RKO (cell line): ENCODE data around the gene MAD1L1.

Source experiments
- DNase-seq: peaks from one replicate; pipeline ENCODE4 v3.0.0-alpha.2; 2016; ENCODE audit warnings: low spot score

Gene MAD1L1

DNA sequence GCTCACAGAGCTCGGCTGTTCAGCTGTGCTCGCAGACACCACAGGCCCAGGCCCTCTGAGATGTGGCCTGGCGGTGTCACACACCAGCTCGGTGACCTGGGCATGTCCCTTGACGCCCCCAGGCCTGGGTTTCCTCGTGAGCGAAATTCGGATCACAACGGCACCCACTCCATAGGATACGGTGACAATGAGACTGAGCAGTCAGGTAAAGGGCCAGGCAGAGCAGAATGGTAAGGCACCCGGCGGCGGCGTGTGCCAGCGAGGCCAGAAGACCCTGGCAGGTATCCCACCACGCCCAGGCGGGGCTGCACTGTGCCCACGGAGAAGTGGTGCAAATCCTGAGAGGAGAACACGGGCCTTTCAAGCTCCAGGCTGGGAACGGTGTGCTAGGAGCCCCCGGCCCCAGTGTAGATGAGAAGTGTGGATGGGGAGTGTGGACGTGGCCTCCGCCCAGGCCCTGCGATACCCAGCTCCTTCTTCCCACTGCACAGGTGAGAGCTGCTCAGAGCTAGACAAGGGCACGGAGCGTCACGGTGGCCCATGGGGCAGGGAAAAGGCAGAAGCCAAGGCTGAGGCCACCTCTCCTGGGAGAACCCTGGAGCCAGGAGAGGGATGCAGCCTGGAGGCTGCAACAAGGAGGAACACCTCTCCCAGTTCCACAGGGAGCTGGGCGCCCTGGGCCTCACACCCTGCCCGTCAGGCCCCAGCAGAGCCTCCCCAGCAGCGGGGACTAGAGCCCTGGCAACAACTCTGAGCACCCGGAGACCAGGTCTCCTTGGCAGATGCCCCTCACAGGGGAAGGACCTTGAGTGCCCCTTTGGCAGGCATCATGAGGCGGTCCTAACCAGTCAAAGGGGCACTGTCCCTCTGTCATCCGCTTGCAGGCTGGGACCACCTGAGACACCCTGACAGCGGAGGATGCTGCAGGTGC lies 219.1 kb downstream of the MAD1L1 start:
- no peak for DNase-seq

- no peak for DNase-seq
Measured at GRCh38 chr7:2012981-2013380, 219.8 kb downstream of the MAD1L1 start.

DNA sequence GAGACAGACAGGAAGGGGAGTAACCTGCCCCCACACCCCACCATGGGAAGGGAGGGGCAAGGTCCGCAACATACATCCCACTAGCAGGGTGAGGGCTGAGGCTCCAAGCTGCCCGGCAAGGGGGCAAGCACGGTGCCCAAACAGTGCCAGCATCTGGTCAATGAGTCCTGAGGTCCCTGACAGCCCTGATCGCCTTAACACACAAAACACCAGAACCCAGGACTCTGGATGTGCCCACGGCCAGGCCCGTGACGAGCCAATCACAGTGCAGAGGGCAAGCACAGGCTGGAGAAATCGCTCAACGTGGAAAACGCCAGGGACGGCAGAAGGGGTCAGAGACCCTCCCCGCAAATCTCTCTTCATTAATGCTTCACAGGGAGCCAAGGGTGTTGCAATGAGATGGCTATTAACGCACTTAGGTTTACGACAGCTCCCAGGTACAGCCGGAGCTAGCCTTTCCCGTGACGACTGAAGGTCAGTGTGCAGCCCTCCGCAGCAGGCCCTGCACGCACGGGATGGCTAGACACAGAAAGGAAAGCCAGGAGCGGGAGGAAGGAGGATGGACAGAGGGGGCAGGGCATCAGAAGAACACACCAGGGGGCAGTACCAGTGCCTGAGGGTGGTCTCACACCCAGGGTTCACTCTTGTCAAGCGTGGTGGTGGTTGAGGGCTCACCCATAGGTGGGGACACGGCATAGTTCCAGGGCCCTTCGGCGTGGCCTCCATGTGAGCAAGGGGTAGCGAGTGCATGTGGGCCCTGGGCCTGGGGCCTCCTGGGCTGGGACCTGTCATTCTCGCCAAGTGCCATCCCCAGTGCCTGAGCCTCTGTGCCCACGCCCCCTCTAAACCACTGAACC lies 220.5 kb downstream of the MAD1L1 start:
- DNase-seq: no peak

DNA sequence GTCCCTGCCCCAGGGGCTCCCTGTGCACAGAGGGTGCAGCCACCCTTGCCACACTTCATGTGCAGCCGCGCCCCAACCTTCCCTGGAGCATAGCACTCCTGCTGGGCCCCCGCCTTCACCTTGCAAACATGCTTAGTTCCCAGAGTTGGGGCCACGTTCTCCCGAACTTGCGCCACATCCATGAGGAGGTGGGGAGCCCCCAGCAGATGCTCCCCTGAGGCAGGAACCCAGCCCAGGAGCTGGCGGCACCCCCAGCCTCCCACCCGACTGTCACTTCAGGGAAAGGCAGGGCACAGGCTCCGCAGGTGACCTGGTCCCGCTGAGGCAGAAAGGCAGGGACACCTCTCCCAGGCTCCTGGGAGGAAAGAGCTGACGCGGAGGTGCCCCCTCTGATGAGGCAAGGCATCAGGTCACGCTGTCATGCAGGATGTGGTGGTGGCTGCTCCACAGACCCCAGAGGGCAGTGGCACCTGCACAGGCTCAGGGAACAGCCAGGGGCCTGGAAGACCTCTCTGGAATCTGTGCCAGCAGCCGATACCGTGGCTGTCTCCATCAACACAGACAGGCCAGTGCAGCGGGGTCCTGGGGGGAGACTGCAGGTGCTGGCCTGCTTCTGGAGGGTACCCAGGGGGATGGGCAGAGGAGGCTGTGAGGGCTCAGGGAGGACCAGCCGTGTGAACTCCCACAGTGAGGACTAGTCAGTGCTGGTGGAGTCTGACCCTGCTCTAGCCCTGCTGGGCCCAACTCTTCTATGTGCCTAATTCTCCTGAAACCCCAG lies 221.3 kb downstream of the MAD1L1 start:
- DNase-seq: no peak

DNA sequence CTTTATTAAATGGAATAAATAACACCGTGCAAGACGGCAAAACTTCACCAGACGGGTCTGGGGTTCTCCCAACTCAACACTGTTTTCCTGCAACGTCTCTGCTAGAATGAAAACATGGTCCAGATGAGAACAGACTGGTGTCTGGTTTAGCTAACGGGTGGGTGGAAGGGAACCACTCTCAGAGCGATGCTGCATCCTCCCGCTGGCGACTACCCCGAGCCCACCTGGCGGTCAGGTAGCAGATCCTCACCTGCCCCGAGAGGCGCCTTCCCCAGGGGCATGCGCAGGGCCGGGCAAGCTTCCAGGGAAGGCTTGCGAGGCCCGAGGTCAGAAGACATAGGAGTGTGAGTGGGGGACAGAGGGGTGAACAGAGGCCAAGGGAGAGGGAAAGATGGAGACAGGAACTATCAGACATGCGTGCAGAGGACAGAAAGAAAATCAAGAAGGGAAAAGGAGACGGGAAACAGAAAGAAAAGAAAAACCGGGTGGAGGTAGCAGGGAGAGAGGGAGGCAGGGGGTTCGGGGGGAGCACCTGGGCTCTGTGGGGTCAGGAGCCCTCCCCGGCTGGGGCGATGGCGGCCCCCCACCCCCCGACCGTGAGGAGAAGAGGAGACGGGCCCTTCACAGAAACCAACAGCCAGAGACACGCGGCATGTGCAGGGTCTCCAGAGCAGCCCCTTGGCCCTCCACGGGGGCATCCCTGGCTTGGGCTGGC lies 222.0 kb downstream of the MAD1L1 start:
- no peak for DNase-seq

DNA sequence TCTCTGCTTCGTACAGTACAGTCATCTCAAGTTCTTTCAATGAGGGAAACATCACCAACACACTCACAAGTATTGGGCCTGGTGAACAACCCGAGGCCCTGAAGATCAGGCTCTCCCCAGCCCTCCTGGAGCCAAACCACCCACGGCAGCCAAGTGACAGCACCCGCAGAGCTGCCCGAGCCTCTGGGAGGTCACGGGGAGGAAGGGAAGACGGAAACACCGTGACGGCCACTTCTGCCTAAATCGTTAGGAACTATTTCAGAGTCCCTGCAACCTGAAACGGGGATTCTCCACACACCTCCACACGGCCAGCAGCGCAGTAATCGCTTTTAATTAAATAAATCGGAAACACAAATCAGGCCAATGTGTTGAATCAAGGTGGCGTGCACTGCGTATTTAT lies 222.6 kb downstream of the MAD1L1 start:
- DNase-seq: no peak

DNA sequence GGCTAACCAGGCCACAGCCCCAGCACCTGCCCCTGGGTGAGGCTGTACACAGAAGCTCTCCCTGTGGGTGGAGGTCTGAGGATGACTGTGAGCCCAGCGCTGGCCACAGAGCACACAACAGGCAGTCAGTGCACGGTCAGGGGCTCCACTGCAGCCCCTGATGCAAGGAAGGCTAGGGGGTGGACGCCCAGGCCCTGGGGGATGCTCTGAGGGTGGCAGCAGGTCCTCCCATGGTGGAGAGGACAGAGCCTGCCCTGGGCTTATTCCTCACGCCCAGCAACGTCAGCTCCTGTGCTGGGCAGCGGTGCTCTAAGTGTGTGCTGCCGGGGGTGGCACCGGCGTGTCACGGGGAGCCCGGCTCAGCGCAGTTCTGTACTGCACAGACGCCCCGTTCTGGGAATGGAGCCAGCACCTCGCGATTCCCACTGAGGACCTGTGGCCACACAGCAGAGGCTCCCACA lies 223.2 kb downstream of the MAD1L1 start:
- DNase-seq: no peak

DNA sequence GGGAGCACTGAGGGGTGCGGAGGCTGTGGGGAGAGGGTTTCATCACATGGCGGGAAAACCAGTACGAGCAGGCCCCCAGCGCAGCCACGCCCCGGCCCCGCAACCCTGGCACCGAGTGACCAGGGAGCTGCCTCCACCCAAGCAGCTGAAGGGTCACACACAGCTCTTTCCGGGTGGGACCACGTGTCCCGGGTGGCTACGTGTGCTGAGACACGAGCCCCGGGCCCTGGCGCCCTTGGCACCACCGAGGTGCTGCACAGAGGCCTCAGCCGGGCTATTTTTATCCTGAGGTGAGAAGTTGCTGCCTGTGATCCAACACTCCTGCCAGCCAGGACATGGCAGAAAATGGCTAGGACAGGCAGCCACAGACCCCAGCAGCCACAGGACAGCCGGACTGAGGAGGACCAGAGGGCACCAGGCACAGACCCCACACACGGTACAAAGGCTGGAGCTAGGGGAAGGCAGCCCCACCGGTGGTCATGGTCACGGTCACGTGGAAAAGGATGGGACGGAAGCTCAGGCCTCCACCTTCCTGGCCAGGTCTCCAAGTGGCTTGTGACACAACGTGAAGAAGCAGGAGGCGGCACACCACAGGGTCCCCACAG lies 223.7 kb downstream of the MAD1L1 start:
- no peak for DNase-seq

DNA sequence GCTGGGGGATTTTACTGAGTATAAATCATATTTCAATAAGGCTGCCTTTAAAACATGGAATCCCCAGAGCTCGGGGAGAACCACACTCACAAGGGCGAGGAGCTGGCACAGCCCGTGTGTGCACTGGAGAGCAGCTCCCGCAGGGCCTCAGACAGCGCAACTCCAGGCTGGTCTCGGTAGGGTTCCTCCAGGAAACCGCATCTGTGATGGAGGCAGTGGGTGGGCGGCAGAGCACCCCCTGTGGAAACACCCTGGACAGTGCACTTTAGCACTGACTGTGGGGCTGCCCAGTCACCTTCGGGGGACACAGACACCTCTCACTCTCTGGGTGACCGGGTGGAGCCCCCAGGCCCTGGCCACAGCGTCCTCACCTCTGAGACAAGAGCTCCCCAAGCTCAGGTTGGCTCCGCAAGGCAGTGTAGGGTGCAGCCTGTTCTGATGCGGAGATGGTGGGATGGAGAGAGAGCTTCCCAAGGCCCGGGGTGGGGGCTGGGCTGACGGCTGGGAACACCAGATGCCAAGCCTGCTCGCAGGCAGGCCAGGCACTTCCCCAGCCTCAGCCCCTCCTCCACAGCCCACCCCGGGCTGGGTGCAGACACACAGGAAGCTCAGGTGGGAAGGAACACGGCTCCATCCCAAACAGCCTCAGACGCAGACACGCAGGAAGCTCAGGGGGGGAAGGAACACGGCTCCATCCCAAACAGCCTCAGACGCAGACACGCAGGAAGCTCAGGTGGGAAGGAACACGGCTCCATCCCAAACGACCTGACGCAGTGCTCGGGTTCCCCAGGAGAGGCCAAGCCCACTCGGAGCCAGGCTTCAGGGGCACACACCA lies 224.4 kb downstream of the MAD1L1 start:
- DNase-seq: no peak

- DNase-seq: no peak
Measured at GRCh38 chr7:2007551-2007950, 225.2 kb downstream of the MAD1L1 start.

- DNase-seq: no peak
Measured at GRCh38 chr7:2006921-2007381, 225.8 kb downstream of the MAD1L1 start.

DNA sequence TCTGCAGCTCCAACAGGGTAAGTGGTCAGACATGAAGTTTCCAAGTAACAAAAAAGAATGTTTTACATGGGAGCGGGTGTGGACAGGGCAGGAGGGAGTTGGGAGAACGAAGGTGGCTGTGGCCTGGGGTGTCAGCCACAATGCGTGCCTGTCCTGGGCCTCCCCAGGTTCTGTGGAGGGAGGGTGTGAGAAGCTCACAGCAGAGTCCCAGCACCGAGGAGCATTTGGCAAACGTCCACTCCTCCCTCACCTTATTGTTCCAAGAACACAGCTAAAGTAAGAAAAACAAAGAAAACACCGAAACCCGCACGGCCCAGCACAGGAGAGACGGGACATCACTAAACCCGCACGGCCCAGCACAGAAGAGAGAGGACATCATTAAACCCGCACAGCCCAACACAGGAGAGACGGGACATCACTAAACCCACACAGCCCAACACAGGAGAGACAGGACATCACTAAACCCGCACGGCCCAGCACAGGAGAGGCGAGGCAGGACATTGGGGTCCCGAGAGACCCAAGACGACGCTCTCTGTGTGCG lies 226.4 kb downstream of the MAD1L1 start:
- no peak for DNase-seq

DNA sequence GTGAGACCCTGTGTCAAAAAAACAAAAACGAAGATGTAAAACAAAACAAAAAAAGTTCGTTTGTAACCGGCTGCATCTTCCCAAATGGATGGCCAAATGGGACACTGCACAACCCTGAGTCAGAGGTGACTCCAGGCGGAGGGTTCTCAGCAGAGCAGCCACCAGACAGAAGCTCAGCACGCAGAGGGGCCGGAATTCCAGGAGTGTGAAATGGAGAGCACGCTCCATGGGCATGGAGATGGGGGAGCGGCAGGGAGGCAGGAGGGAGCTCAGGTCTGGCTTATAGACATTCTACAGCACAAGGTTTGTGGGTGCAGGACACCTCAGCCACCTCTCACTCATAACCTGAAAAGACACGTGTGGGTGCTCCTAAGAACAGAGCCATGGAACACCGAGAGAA lies 227.0 kb downstream of the MAD1L1 start:
- DNase-seq: no peak

DNA sequence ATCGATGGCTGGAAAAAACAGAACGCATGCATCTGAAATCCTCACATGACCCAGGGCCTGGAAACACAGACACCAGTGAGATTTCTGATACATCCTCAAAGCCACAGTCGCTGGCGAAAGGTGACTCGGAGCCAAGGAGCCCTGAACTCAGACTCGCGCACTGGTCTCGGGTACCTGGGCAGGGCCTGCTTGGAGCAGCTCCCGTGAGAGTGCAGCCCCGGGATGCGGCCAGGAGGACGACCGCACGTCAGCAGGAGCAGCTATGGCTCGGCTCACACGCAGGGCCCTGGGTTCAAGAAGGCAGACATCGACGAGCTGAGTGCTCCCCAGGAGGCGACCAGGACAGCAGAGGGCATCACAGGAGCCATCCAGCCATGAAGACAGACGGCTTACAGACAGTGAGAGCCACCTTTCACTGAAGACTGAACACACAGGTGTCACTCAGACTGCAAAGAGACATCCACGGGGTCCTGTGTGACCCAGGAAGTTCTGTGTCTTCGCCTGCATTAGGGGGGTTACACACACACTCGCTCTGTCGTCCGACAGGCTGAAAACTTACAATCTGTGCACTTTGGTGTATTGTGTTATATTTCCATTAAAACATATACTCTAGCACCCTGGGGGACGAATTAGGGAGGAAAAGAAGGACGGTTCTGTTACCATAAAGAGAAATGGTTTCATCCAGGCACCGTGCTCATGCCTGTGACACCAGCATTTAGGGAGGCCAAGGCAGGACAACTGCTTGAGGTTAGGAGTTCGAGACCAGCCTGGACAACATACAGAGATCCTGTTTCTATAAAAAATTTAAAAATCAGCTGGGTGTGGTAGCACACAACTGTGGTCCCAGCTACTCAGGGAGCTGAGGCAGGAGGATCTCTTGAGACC lies 227.7 kb downstream of the MAD1L1 start:
- DNase-seq: no peak

DNA sequence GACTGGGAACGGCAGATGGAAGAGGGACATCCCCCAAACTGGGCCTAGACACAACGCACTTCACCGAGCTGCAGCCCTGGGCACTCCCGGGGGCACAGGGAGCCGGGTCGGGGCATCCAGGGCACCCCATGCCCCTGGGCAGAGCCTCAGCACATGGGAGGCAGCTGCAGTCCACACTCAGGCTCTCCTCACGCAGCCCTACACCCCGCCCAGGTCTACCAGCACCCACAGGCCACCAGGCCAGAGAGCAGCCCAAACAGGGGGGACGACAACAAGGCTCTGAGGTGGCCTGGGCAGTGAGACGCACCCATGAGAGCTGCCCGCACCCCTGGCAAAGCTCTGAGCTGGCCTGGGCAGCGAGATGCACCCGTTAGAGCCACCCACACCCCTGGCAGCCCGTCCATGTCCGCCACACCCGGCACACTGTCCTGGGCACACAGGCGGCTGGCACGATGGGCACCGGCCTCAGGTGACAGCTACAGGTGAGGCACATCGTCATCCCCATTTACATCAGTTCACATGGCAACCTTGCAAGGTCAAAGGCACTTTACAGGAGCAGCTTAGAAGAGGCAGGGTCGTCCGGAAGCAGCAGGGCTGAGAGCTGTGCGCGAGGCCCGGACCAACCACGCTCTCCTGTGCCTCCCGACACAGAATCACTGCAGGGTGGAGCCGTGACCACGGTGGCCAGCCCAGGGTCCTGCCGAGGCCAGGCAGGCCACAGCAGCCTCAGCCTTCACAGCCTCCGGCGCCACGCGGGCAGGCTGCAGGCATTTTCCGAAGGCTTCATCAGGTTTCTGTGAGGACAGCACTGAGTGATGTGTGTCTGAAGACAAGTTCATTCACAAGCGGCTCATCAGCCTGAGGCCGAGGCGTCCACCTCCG lies 228.6 kb downstream of the MAD1L1 start:
- DNase-seq: no peak

DNA sequence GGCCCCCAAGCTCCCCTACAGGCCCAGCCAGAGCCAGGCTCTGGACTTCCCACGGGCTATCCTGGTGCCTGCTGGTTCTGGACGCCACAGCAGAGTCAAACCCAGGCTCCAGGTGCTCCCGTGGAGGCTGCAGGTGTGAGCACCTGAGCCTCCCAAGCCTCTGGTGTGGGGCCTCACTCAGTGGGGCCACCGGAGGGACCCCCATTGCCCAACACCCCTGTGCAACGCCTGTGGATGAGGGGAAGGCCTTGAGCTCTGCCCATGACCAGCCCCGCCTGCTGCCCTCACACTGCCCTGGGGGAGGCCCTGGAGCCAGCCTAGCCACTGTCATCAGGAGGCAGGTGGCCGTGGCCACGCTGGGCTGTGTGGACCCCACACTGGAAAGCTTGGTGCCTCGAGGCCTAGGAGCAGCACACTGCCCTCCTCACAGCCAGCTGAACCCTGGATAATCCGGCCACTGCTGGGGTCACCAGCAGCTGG lies 229.3 kb downstream of the MAD1L1 start:
- DNase-seq: no peak
